Measurements from ENCODE around the gene LRP1B. TPM values are rescaled to one million over a fixed set of nuclear protein-coding genes. Genes with fewer than 3 reads are reported as not detected.

LRP1B gene
- total RNA-seq, 3 donors from 2014 or later, result 2.3 to 29.8 (median 21.8) TPM

- Histone ChIP-seq H3K4me3 (no peak overlapping the region), H3K36me3 (no peaks in the 10 kb centered on the region), H3K27me3 (no peaks in the 10 kb centered on the region), H3K9me3 (no peaks in the 10 kb centered on the region), H3K27ac (no peak overlapping the region), H3K4me1 (no peaks in the 10 kb centered on the region)
- intact Hi-C loops (cut with DNase I; ENCODE audit: low total_unique reads), result no loop called here
- TF ChIP-seq CTCF (IDR thresholded peaks at IDR 0.05) (no peak), POLR2AphosphoS5 (IDR thresholded peaks at IDR 0.05) (no peak), POLR2A (IDR thresholded peaks at IDR 0.05) (no peak)
- DNase-seq (ENCODE audit: low spot score in 2 of 2), result no peak
These were observed 1601.8 kb downstream of the LRP1B start for GRCh38 chr2:140528982-140529381.

GRCh38 chr2:140526575-140526974 is 1604.2 kb downstream of the LRP1B start:
- intact Hi-C loops (cut with DNase I; ENCODE audit: low total_unique reads), result no loop called here
- H3K9me3 ChIP-seq, result no peaks in the 10 kb centered on the region
- TF ChIP-seq CTCF (IDR thresholded peaks at IDR 0.05) (no peak), POLR2A (IDR thresholded peaks at IDR 0.05) (no peak), POLR2AphosphoS5 (IDR thresholded peaks at IDR 0.05) (no peak)

GRCh38 chr2:140512106-140512505 is 1618.7 kb downstream of the LRP1B start:
- no peaks in the 10 kb centered on the region for H3K36me3 ChIP-seq
- H3K4me1 ChIP-seq, result no peaks in the 10 kb centered on the region
- no peak for TF ChIP-seq POLR2A (IDR thresholded peaks at IDR 0.05)
- TF ChIP-seq CTCF (IDR thresholded peaks at IDR 0.05), result no peak
- no peak for TF ChIP-seq POLR2AphosphoS5 (IDR thresholded peaks at IDR 0.05)
- no peaks in the 10 kb centered on the region for H3K9me3 ChIP-seq
- intact Hi-C loops (cut with DNase I; ENCODE audit: low total_unique reads), result no loop called here
- no peak for DNase-seq (ENCODE audit: low spot score in 2 of 2)
- no peak overlapping the region for H3K4me3 ChIP-seq
- H3K27me3 ChIP-seq, result no peaks in the 10 kb centered on the region
- H3K27ac ChIP-seq, result no peak overlapping the region

More at GRCh38 chr2:140526575-140526974, 1604.2 kb downstream of the LRP1B start:
- H3K36me3 ChIP-seq, result no peaks in the 10 kb centered on the region
- no peak for DNase-seq (ENCODE audit: low spot score in 2 of 2)
- no peak overlapping the region for H3K4me3 ChIP-seq
- no peaks in the 10 kb centered on the region for H3K4me1 ChIP-seq
- no peaks in the 10 kb centered on the region for H3K27me3 ChIP-seq
- no peak overlapping the region for H3K27ac ChIP-seq

GRCh38 chr2:140509765-140510164 is 1621.1 kb downstream of the LRP1B start:
- Histone ChIP-seq H3K9me3 (no peaks in the 10 kb centered on the region), H3K27ac (no peak overlapping the region), H3K4me1 (no peaks in the 10 kb centered on the region), H3K27me3 (no peaks in the 10 kb centered on the region), H3K36me3 (no peaks in the 10 kb centered on the region), H3K4me3 (no peak overlapping the region)
- no peak for DNase-seq (ENCODE audit: low spot score in 2 of 2)
- TF ChIP-seq CTCF (IDR thresholded peaks at IDR 0.05), result no peak
- intact Hi-C loops (cut with DNase I; ENCODE audit: low total_unique reads), result no loop called here

- H3K27ac ChIP-seq, result no peak overlapping the region
- no peaks in the 10 kb centered on the region for H3K9me3 ChIP-seq
- no peaks in the 10 kb centered on the region for H3K36me3 ChIP-seq
- intact Hi-C loops (cut with DNase I; ENCODE audit: low total_unique reads), result no loop called here
- TF ChIP-seq POLR2AphosphoS5 (IDR thresholded peaks at IDR 0.05) (no peak), POLR2A (IDR thresholded peaks at IDR 0.05) (no peak), CTCF (IDR thresholded peaks at IDR 0.05) (no peak)
- H3K4me1 ChIP-seq, result no peaks in the 10 kb centered on the region
- DNase-seq (ENCODE audit: low spot score in 2 of 2), result no peak
- H3K4me3 ChIP-seq, result no peak overlapping the region
- no peaks in the 10 kb centered on the region for H3K27me3 ChIP-seq
These were observed 1622.1 kb downstream of the LRP1B start for GRCh38 chr2:140508756-140509155.

All from breast epithelium (tissue), 4 donors.